GM21390 (cell line): Measurements from ENCODE around the gene SDHB.

Experiments
- ATAC-seq: cut with Tn5 transposase; IDR thresholded peaks from one replicate; pipeline ENCODE4 v1.9.1; 2021; ENCODE audit not compliant: unreplicated experiment

The SDHB gene

DNA sequence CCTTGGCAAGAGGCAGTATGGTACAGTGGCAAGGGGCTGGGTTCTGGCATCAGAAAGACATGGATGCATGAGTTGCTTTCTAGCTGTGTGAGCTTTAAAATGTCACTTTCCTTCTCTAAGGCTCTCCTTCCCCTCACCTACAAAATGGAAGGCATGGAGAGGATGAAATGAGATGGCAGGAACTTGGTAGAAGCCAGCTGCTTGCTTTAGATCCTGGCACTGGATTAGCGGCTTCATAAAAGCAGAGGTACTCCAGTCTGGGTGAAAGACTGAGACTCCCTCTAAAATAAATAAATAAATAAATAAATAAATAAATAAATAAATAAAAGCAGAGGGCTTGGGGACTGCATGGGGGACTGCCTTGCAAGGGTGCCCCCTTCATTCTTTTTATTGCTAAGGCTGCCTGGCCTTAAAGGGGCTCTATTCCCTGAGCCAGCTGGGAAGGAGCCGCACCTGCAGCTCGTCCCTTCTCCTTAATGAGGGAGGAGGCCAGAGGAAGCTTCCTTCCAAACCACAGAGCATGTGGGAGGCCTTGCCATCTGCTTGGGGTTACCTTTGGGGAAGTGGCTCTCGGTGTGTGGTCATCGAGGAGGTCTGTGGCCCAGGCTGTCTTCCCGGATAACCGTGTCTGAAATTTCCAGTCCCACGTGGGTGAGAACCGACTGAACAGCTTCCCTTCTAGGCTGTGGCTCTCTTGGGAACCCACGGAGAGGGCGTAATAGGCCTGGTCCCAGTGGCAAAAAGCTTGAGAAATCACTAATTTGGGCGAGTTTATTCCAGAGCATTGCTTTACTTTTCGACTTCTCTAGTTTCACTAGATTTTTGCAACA is 40.1 kb downstream of the SDHB start:
- no peak for ATAC-seq

DNA sequence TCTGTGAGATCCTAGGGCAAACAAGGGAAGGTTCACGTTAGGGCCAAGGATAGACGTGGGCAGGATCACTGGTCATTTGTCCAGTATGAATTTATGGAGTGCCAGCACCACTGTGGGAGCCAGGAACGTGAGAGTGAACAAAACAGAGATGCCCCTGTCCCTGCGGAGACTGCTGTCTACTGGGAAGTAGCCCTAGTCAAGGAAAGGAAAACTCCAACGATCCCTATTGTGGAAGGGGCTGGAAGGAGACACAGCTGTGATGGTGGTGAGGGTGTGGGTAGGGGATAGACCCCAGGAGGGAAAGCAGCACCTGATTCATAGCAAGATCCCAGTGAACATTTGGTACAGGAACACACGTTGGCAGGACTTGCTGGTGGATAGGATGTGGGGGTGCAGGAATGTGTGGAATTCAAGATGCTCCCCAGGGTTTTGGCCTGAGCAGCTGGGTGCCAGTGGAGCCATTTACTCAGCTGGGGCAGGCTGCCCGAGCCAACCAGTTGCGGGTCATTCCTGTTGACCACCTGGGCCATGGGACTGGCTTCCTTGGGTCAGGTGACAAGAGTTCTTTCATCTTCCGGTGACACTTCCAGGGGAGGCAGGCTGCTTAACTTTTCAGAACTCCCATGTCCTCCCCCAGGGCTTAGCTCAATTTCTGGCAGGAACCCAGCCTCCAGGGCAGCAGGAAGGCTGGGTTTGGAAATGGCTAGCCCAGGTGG is 40.9 kb downstream of the SDHB start:
- no peak for ATAC-seq

DNA sequence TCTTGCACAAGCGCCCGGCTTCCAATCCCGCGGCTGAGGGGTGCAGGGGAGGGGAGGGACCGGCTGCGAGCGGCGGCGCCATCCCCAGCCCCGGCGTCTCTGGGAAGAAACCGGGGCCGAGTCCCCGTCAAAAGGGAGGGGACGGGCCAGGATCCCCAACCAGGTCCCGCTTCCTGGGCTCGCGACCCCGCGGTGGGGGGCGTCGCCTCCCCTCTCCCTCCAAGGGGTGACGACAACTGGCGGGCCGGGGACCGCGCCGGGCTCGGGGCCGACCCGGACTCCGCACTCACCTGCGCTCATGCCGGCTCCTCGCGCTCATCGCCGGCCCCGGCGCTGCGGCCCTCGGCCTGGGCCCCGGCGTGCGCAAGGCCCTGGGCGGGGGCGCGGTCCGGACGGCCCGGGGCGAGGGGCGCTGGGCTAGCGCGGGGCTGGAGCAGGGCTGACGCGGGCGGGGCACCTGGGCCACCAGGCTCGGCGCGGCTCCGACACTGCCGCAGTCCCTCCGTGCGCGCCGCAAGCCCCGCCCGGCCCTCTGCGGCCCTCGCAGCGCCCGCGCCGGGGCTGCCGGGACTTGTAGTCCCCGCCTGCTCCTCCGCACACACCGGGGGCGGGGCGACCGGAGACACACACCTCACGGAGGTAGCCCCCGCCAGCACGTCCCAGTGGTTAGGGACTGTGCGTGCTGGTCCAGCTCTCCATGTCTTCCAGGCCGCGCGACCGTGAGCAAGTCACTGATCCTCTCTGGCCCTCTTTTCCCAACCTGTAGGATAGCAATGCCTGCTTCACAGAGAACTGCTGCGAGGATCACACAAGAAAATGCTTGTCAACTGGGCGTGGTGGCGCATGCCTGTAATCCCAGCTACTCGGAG is 42.2 kb downstream of the SDHB start, which contains the start of gene ATP13A2:
Gene ATP13A2 (minus strand): TSS at position 490 of the 869 bp plus-strand sequence. CDS start 190 bp downstream, at position 300.
- peak; percentile 88 for ATAC-seq

DNA sequence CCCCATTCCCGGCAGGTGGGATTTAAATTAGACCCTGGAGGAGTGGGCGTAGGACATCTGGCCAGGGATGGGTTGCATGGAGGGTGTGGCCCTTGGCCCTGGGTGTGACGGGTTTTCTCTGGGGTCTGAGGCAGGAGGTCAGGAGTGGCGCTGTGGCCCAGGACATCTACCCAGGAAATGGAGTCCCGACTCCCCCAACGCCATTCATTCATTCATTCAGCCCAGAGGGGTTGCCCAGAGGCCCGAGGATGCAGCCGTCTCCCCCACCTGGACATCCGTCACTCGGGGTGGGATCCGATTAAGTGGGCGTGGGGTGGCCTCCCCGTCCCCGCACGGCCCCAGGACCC is 42.8 kb downstream of the SDHB start:
- no peak for ATAC-seq

DNA sequence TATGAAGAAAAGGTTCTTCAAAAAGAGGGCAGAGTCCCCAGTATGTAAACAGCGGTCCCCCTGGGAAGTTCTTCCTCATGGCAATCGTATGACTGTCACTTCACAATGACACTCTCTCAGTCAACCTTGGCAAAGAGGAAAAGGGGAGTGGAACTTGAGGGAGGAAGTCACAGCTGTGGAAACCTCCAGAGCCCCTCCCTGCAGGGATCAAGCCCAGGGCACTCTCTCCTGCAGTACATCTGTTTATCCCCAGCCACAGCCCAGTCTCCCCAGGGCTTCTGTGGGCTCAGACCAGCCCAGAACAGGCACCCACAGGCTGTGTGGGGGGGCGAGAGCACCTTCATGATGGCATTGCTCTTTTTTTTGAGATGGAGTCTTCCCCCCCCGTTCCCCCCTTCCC is 44.1 kb downstream of the SDHB start:
- no peak for ATAC-seq

DNA sequence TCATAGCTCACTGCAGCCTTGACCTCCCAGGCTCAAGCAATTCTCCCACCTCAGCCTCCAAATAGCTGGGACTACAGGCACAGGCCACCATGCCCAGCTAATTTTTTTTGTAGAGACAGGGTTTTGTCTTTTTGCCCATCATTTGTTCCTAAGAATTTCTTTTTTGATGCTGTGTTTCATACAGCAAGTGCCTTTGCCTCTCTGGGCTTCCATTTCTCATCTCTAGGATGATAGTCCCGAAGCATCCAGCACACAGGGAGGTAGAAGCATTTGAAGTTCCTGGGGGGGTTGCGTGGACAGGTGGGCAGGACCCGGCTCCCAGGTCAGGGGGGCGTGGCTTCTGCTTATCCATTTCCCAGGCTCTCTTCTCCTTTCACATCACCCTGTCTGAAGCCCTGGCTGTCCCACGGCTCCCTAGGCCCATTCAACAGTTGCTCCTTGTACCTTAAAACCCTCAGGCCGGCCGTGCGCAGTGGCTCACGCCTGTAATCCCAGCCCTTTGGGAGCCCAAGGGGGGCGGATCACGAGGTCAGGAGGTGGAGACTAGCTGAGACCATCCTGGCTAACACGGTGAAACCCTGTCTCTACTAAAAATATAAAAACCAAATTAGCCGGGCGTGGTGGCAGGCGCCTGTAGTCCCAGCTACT is 45.5 kb downstream of the SDHB start:
- ATAC-seq = no peak

DNA sequence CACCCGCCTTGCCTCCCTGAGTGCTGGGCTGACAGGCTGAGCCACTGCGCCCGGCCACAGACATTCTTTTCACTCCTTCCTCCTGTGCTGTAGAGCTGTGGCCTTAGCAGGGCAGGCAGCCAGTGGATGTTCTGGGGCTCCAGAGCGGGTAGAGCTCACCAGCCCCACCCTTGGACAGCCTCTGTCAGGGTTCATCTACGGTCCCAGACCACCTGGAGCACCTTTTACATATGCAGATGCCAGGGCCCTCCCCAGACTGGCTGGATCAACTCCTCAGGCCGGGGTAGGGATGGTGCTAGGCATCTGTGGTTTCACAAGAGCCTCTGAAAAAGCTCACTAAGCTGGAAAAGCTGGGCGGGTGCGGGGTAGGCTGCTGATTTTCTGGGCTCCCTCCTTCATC is 46.7 kb downstream of the SDHB start:
- no peak for ATAC-seq

DNA sequence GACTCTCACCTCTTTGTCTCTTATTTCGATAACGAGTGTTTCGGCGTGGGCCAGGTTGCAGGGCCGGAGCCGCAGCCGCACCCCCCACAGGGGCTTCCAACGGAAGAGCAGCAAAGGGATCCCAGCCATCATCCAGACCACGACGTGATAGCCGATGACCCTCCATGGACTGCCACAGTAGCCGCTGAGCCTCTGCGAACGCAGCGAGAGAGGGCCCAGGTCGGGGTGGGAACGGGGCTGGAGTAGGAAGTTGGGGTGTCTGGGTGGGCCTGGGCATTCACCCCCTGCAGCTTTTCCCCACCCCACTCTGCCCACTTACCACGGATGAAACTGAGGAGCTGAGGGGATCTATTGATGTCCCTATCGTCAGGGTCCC is 48.5 kb downstream of the SDHB start:
- ATAC-seq = no peak

DNA sequence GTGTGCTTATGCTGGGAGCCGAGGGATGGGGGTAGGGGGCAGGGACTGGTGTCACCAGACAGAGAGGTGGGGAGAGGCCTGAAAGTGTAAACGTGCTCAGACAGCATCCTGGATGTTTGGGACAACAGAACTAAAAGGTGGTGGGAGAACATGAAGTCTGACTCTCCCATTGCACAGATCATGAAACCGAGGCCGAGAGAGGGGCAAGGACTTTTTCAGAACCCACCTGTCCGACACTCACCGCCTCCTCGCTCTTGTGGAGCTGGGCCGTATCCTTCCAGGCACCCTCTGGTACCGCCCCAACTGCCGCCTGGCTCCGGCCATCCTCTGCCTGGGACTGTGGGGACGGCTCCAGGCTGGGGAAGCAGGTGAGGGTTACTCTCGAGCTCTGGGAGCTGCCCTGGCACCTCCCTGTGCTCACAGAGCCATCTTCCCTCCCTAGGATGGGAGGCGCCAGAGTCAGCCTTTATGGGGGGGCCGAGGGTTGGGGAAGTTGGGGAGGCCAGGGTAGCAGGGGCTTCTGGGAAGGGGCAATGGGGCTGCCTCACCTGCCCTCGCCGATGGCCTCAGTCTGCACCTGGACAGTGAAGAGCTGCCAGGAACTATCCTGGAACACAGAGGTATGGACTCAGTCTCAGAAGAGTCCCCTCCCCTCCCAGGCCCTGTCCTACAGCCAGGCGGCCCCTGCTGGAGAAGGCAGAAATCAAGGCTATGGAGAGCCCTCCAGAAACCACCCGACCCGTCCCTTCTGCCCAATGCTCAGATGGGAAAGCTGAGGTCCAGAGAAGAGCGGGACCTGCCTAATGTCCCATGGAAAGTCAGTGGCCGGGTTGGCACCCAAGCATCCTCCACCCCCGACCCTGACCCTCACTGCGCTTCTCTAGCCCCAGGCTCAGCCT is 49.1 kb downstream of the SDHB start:
- no peak for ATAC-seq

DNA sequence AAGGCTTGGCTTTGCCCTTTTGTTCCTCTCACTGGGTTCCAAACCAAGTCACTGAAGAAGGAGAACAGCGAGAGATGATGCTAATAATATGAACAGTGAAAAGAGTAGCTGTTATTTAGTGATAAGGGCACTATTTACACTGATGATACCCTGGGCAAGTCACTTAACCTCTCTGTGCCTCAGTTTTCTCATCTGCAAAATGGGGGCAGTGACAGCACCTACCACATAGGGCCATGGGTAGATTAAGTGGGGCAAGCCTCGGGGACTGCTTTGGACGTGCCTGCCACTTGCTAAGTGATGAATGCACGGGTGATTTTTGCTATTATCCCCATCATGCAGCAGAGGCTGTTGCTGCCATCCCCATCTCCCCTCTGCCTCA is 51.3 kb downstream of the SDHB start:
- ATAC-seq = no peak

DNA sequence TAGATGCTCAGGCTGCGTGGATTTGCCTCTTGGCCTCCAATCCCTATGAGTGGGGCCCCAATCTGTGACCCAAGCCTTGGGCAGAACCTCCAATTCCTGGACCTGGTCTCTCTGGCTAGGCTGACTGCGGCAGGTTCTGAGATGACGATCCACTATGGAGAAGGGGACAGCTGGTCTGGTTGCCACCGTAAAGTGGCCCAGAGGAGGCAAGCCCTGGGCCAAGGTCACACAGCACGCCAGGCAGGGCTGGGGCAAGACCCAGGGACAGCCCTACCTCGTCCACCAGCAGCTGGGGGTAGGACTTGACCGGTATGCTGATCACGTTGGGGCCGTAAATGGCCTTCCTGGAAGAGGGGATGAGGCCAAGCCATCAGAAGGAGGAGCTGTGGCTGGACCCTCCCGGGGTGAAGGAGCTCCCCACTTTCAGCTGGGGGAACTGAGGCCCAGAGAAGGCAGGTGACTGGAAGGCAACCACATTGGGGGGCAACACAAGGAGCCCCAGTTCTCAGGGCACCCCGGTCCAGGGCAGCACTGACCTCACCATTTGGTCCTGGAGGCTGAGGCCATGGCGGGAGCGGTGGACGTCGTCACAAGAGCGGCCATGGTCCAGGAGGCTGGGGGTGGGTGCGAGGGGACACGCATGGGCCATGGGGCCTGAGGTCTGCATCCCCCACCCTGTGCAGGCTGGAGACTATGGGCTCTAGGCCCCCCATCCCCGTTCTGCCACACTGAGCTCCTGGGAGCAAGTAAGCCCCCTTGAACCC is 51.9 kb downstream of the SDHB start:
- ATAC-seq = no peak

DNA sequence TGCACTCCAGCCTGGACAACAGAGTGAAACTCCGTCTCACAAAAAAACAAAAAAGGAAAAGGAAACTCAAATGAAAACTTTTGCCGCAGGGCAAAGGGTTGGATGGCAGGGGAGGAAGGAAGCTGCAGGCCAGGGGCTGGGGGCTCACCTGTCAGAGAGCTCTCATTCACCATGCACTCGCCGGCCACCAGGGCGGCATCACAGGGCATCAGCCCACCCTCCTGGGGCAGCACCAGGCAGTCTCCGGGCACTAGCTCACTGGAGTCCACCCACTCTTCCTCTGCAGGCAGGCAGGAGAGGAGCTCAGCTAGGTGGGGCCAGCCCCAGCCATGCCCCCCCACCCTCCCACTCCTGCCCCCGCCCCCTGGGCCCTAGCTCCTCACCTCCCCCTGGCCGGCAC is 54.0 kb downstream of the SDHB start:
- no peak for ATAC-seq

DNA sequence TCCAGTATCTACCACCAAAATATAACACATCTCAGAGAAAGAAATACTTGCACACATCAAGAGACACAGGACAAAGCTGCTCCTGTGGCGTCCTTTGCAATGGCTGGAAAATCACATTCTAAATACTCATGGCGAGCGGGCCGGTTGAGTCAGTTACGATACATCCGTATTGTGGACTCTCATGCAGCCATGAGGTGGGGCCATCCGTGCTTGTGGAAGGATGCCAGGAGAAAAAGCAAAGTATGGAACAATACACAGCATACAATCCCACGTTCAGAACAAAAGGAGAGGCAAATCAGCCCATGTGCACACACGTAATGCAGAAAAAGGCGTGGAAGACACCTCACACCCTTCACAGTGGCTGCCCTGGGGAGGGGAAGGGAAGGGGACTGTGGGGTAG is 55.2 kb downstream of the SDHB start:
- no peak for ATAC-seq

DNA sequence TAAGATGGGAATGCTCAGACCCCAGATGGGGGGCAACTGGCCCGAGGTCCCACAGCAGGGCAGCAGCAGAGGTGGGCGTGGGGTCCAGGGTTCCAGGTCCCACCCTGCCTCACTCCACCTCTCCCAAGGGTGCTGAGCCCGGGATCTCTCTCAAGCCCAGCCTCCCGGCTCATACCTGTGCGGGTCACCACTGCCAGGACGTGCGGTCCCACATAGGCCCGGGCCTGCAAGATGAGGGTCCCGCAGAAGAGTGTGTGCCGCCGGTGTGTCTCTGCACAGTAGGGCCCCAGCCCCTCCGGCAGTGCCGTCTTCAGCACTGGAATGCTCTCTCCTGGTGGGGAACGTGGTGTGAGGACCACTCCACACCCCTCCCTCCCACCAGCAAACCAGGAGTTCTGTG is 57.0 kb downstream of the SDHB start:
- no peak for ATAC-seq

DNA sequence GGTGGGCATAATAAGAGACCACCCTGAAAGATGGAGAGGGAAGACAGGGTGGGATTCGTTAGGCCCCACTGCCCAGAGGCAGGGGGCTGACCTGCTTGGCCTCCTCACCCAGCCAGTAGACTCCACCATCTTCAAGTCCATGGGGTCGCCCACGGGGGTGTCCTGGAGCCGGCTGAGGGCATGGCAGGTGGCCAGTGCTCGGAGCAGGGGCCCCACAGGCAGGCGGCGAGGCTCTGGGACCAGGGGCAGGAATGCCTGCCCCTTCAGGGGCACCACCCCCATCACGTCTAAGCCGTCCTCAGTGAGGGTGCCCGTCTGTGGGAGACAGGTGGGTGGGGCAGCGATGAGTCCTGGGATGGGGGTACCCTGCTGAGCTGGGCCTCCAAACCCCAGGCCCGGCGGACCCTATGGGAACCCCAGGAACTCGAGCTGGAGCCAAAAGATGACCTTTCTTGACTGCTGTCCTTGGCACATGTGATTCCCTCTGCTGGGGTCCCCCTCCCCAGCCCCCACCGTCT is 60.3 kb downstream of the SDHB start:
- no peak for ATAC-seq

DNA sequence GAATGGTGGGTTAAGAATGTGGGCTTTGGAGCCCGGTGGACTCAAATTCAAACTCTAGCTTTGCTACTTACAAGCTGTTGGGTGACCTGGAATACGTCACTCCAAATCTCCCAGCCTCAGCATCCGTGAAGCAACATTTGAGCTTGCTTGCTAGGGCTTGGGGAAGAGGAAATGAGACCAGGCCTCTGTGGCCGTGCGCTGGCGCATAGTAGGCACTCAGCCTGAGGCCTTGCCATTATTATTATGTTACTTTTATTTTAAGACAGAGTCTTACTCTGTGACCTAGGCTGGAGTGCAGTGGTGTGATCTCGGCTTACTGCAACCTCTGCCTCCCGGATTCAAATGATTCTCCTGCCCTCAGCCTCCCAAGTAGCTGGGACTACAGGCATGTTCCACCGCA is 61.2 kb downstream of the SDHB start:
- ATAC-seq = no peak

DNA sequence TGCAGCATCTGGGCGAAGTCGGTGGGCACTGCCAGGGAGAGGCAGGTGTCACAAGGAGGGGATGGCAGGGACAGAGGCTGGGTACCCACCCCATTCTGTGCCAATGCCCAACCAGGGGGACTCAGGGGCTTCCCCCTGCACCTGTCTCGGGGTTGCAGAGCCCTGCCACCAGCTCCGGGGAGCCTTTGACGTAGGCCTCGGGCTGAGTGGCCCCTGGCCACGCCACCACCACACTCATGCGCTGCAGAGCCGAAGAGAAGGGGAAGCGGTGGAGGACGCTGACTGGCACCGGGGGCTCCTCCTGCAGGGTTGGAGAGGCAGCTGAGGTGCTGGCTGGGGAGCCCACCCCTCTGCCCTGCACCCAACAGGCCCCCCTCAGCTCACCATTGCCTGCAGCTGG is 61.7 kb downstream of the SDHB start:
- no peak for ATAC-seq

DNA sequence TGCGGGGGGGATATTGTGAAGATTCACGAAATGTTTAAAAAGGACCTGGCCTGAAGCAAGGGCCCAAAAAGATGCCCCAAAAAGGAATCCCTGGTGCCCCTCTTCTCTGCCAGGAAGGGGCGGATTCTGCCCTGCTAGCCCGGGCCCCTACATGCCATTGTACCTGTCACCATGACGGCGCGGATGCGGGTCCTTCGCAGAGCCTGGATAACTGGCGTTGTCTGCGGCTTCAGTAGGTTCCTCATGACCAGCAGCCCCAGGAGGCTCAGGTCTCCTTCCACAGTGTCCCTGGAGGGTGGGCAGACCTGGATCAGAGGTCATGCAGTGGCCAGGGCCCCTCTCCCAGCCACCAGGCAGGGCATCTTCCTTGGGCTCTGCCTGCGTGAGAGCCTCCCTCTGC is 62.3 kb downstream of the SDHB start:
- ATAC-seq = no peak

DNA sequence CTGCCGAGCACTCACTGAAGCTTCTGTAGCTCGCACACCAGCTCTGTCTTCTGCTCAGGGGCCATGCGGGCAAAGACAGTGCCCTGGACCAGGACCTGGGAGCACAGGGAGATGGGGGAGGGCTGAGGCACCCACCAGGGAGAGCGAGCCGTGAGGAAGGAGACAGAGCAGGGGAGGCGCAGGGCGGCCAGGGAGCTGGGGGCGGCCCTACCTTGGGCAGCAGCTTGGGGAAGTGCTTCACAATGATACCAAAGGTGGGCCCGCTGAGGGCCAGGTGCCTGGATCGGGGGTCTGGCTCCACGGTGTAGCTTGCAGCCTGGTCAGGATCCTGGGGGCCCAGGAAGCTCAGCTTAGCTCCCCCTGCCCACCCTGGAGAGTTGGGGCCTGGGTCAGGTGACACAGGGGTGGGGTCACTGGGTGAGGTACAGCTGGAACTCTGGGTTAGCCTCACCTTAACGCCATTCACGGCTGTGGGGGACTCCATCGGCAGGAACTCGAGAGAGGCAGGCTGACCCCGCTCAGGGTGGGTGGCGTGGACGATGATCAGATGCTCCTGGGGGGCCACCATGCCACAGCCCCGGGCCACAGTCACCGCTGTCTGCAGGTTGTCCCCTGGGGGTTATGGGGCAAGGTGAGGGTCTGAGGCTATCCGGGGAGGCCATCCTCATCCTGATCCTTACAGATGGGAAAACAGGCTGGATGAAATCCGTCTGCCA is 64.0 kb downstream of the SDHB start:
- no peak for ATAC-seq
